ENCODE data around the gene AP4M1. TPM values are rescaled to one million over a fixed set of nuclear protein-coding genes. Genes with fewer than 3 reads are reported as not detected.
A peak's percentile ranks its signal among the peaks of the same experiment; 100 is the strongest.

Gene AP4M1
- total and polyA plus RNA-seq, 9 donors, result 10.9 to 20.3 (median 14.2) TPM

MicroRNAs within 50 kb of the gene (microRNA counts, 767-probe panel; counts per million panel counts)
- microRNA hsa-miR-106b-5p (1,810 counts per million, percentile 80 among the panel's probes with 10 or more counts), microRNA hsa-miR-25-3p (6,061 counts per million, percentile 97 among the panel's probes with 10 or more counts), microRNA hsa-miR-93-5p (4,581 counts per million, percentile 92 among the panel's probes with 10 or more counts)

Small RNA genes within 50 kb of the gene (microRNA-seq; reads per million reads assigned to microRNA genes)
- gene MIR106B (322 to 1,113 (median 871) reads per million in 3 donors), gene MIR25 (135 to 661 (median 305) reads per million in 3 donors), gene MIR4658 (0 reads per million in 3 donors), gene MIR93 (285 to 1,086 (median 334) reads per million in 3 donors)

Small RNA genes within 50 kb of the gene (small RNA-seq; reads per million reads assigned to genes)
- gene MIR106B (22.6 reads per million, percentile 87 among the genes with 10 or more reads in this experiment), gene MIR25 (618 reads per million, percentile 96 among the genes with 10 or more reads in this experiment), gene MIR93 (24.9 reads per million, percentile 88 among the genes with 10 or more reads in this experiment)

Other genes with a start within 250 kb of the AP4M1 start
- under 1 TPM in 1 of 7 donors, not detected in 6; 0.57 TPM for gene OR2AE1, start 224.6 kb upstream of the AP4M1 start, total RNA-seq
- gene OR2AE1, start 224.6 kb upstream of the AP4M1 start, polyA plus RNA-seq, result not detected
- 10 to 100 TPM; 31.7 to 58.9 (median 45.1) TPM for gene TRIM4, start 182.1 kb upstream of the AP4M1 start, total RNA-seq
- gene TRIM4, start 182.1 kb upstream of the AP4M1 start, polyA plus RNA-seq, result 10 to 100 TPM; 42.2 to 64.8 TPM
- 1 to 10 TPM in 1 of 7 donors, under 1 TPM in 3, not detected in 3; 0.18 to 1.3 (median 0.29) TPM for gene GJC3, start 172.0 kb upstream of the AP4M1 start, total RNA-seq
- under 1 TPM; 0.42 to 0.45 TPM for gene GJC3, start 172.0 kb upstream of the AP4M1 start, polyA plus RNA-seq
- 10 to 100 TPM in 1 of 7 donors, 1 to 10 TPM in 3, under 1 TPM in 3; 0.34 to 21.3 (median 2.3) TPM for gene AZGP1, start 125.6 kb upstream of the AP4M1 start, total RNA-seq
- gene AZGP1, start 125.6 kb upstream of the AP4M1 start, polyA plus RNA-seq, result 1 to 10 TPM; 1.3 to 5.4 TPM
- 10 to 100 TPM; 28.8 to 90.7 (median 73.9) TPM for gene ZKSCAN1, start 86.0 kb upstream of the AP4M1 start, total RNA-seq
- gene ZKSCAN1, start 86.0 kb upstream of the AP4M1 start, polyA plus RNA-seq, result 10 to 100 TPM; 14.2 to 29.4 TPM
- 10 to 100 TPM in 6 of 7 donors, 1 to 10 TPM in 1; 9.2 to 16.2 (median 13.5) TPM for gene ZSCAN21, start 51.9 kb upstream of the AP4M1 start, total RNA-seq
- gene ZSCAN21, start 51.9 kb upstream of the AP4M1 start, polyA plus RNA-seq, result 10 to 100 TPM in 1 of 2 donors, 1 to 10 TPM in 1; 9.2 to 11.8 TPM
- gene ZNF3, start 19.9 kb upstream of the AP4M1 start, total RNA-seq, result 10 to 100 TPM; 21.9 to 45.0 (median 38.4) TPM
- 10 to 100 TPM; 28.0 to 41.3 TPM for gene ZNF3, start 19.9 kb upstream of the AP4M1 start, polyA plus RNA-seq
- 100 to 1,000 TPM in 2 of 7 donors, 10 to 100 TPM in 5; 33.6 to 110 (median 98.2) TPM for gene COPS6, start 12.7 kb upstream of the AP4M1 start, total RNA-seq
- gene COPS6, start 12.7 kb upstream of the AP4M1 start, polyA plus RNA-seq, result 100 to 1,000 TPM in 1 of 2 donors, 10 to 100 TPM in 1; 97.4 to 145 TPM
- gene MCM7, start 246 bp upstream of the AP4M1 start, total RNA-seq, result 10 to 100 TPM; 24.4 to 57.6 (median 37.9) TPM
- 10 to 100 TPM; 45.1 to 79.7 TPM for gene MCM7, start 246 bp upstream of the AP4M1 start, polyA plus RNA-seq
- 10 to 100 TPM; 35.9 to 66.1 (median 57.5) TPM for gene TAF6, start 17.7 kb downstream of the AP4M1 start, total RNA-seq
- 10 to 100 TPM; 43.1 to 52.1 TPM for gene TAF6, start 17.7 kb downstream of the AP4M1 start, polyA plus RNA-seq
- gene CNPY4, start 18.0 kb downstream of the AP4M1 start, total RNA-seq, result 10 to 100 TPM; 11.7 to 28.7 (median 22.0) TPM
- gene CNPY4, start 18.0 kb downstream of the AP4M1 start, polyA plus RNA-seq, result 10 to 100 TPM; 33.9 to 42.8 TPM
- gene MBLAC1, start 25.3 kb downstream of the AP4M1 start, total RNA-seq, result 1 to 10 TPM; 3.4 to 6.7 (median 4.5) TPM
- gene MBLAC1, start 25.3 kb downstream of the AP4M1 start, polyA plus RNA-seq, result 1 to 10 TPM in 1 of 2 donors, under 1 TPM in 1; 0.28 to 3.4 TPM
- 100 to 1,000 TPM; 101 to 245 (median 108) TPM for gene LAMTOR4, start 47.3 kb downstream of the AP4M1 start, total RNA-seq
- 100 to 1,000 TPM in 1 of 2 donors, 10 to 100 TPM in 1; 10.3 to 246 TPM for gene LAMTOR4, start 47.3 kb downstream of the AP4M1 start, polyA plus RNA-seq
- gene TRAPPC14, start 57.1 kb downstream of the AP4M1 start, total RNA-seq, result 10 to 100 TPM in 5 of 7 donors, 1 to 10 TPM in 2; 6.2 to 27.2 (median 14.8) TPM
- 1 to 10 TPM; 2.8 to 9.1 TPM for gene TRAPPC14, start 57.1 kb downstream of the AP4M1 start, polyA plus RNA-seq
- 10 to 100 TPM in 2 of 7 donors, 1 to 10 TPM in 5; 3.1 to 16.3 (median 7.4) TPM for gene GAL3ST4, start 67.0 kb downstream of the AP4M1 start, total RNA-seq
- gene GAL3ST4, start 67.0 kb downstream of the AP4M1 start, polyA plus RNA-seq, result 10 to 100 TPM in 1 of 2 donors, 1 to 10 TPM in 1; 4.3 to 10.6 TPM
- 1 to 10 TPM; 2.0 to 5.6 (median 3.1) TPM for gene GPC2, start 75.7 kb downstream of the AP4M1 start, total RNA-seq
- 1 to 10 TPM in 1 of 2 donors, under 1 TPM in 1; 0.25 to 2.9 TPM for gene GPC2, start 75.7 kb downstream of the AP4M1 start, polyA plus RNA-seq
- 1 to 10 TPM in 4 of 7 donors, under 1 TPM in 3; 0.66 to 2.8 (median 1.7) TPM for gene STAG3, start 76.3 kb downstream of the AP4M1 start, total RNA-seq
- gene STAG3, start 76.3 kb downstream of the AP4M1 start, polyA plus RNA-seq, result 1 to 10 TPM; 1.9 to 3.2 TPM
- gene PVRIG, start 118.3 kb downstream of the AP4M1 start, total RNA-seq, result 1 to 10 TPM in 1 of 7 donors, under 1 TPM in 4, not detected in 2; 0.25 to 1.7 (median 0.48) TPM
- gene PVRIG, start 118.3 kb downstream of the AP4M1 start, polyA plus RNA-seq, result under 1 TPM; 0.12 to 0.21 TPM
- gene SPDYE3, start 206.1 kb downstream of the AP4M1 start, total RNA-seq, result not detected
- under 1 TPM in 1 of 2 donors, not detected in 1; 0.12 TPM for gene SPDYE3, start 206.1 kb downstream of the AP4M1 start, polyA plus RNA-seq

Data from ovary (tissue), 9 donors.